ENCODE data around the gene LOC128125822.

The LOC128125822 gene

GRCh38 chr6:63576985-63577712, 4.9 kb downstream of the LOC128125822 start:
- H3K4me1 ChIP-seq (ENCODE audit: control insufficient read depth, extremely low read depth, insufficient read depth, low read length): peaks cover 11% of the 10 kb centered on the region
- no TSS peak for BruUV-seq (replicated peaks)
- peaks cover 6 to 37% of the 10 kb centered on the region in 2 experiments for H3K36me3 ChIP-seq (ENCODE audit: control insufficient read depth in 2 of 2, extremely low read depth in 1 of 2, insufficient read depth in 2 of 2, low read length in 2 of 2)
- no peak for TF ChIP-seq MYC (IDR thresholded peaks at IDR 0.05; ENCODE audit: low read depth, low read length)
- no peak for TF ChIP-seq POLR2A (IDR thresholded peaks at IDR 0.05; ENCODE audit: low read depth, low read length)
- TF ChIP-seq GATA2 (IDR thresholded peaks at IDR 0.05; ENCODE audit: insufficient read depth, insufficient read length, low read depth, low read length): no peak
- no peak for TF ChIP-seq EZH2 (IDR thresholded peaks at IDR 0.05; ENCODE audit: borderline replicate concordance, low read depth, low read length, severe bottlenecking)
- TF ChIP-seq JUN (IDR thresholded peaks at IDR 0.05; ENCODE audit: borderline replicate concordance, insufficient read depth, insufficient read length, low read depth): no peak
- no peak for TF ChIP-seq CTCF (IDR thresholded peaks at IDR 0.05; ENCODE audit: extremely low read depth in 1 of 2, insufficient read depth in 1 of 2, low read depth in 1 of 2, low read length in 2 of 2)
- no peak for TF ChIP-seq POLR2AphosphoS5 (IDR thresholded peaks at IDR 0.05; ENCODE audit: insufficient read depth, low read depth, low read length)
- no peak for TF ChIP-seq MAX (IDR thresholded peaks at IDR 0.05; ENCODE audit: insufficient read depth, insufficient read length)
- TF ChIP-seq FOS (IDR thresholded peaks at IDR 0.05; ENCODE audit: borderline replicate concordance, insufficient read depth, low read length): no peak
- no peak overlapping the region for H3K4me2 ChIP-seq (ENCODE audit: insufficient read depth, low read length)
- CTCF ChIA-PET: interaction anchor here (1.1 to 1.3 kb wide), 3 partner anchors 9 to 225 kb away, joined by 3 to 6 read pairs (median 4); no protein-coding TSS in a partner anchor
- H3K9me1 ChIP-seq (replicated peaks; ENCODE audit: control insufficient read depth, extremely low read depth, insufficient read depth, low read length): no peaks in the 10 kb centered on the region
- dilution Hi-C loops (cut with MboI; ENCODE audit: extremely low pct_ligation_motif_present, low sequenced_read_pairs) (no loop called here), intact Hi-C loops (cut with micrococcal nuclease) (no loop called here)
- H3K9me3 ChIP-seq (replicated peaks; ENCODE audit: control insufficient read depth, insufficient read depth, low read length): no peaks in the 10 kb centered on the region
- no peak overlapping the region for H3K4me3 ChIP-seq (replicated peaks in 1 of 3; ENCODE audit: insufficient read depth in 1 of 3, low read depth in 1 of 3, low read length in 3 of 3)
- POLR2A ChIA-PET: no interaction called here
- peaks cover 54% of the 10 kb centered on the region for H3K79me2 ChIP-seq (ENCODE audit: control insufficient read depth, insufficient read depth, low read length)
- FAIRE-seq (no peak), DNase-seq (ENCODE audit: low read depth, low spot score) (no peak)
- no peaks in the 10 kb centered on the region for H3K27me3 ChIP-seq (ENCODE audit: control insufficient read depth in 2 of 2, insufficient read depth in 2 of 2, low read length in 2 of 2)
- no peak overlapping the region for H2AFZ ChIP-seq (ENCODE audit: low read depth, low read length)
- H4K20me1 ChIP-seq (replicated peaks; ENCODE audit: control insufficient read depth, extremely low read depth, insufficient read depth, low read length): peaks cover 10% of the 10 kb centered on the region
- no peak overlapping the region for H3K9ac ChIP-seq (replicated peaks; ENCODE audit: extremely low read depth, insufficient read depth, low read length)
- no peak overlapping the region for H3K27ac ChIP-seq (ENCODE audit: insufficient read depth, low read depth, low read length)

Measured in endothelial cell of umbilical vein (primary cell).